ENCODE measurements around the gene ACTR2. TPM values are rescaled to one million over a fixed set of nuclear protein-coding genes. Genes with fewer than 3 reads are reported as not detected.
A peak's percentile ranks its signal among the peaks of the same experiment; 100 is the strongest.

The ACTR2 gene
- total and polyA plus RNA-seq, 8 donors = 16.8 to 187 (median 59.4) TPM

GRCh38 chr2:65268957-65269356, 41.3 kb downstream of the ACTR2 start:
- Histone ChIP-seq H3K4me3 (no peak overlapping the region), H3K36me3 (peaks cover 7 to 83% (median 69%) of the 10 kb centered on the region in 4 donors), H3K4me1 (peaks cover 0 to 10% (median 3%) of the 10 kb centered on the region in 4 donors), H3K27ac (no peak overlapping the region), H3K27me3 (no peaks in the 10 kb centered on the region), H3K9me3 (no peaks in the 10 kb centered on the region)
- DNase-seq = no peak
- intact Hi-C loops (cut with DNase I; ENCODE audit: low total_unique reads) = loop anchor here (10.0 kb wide), 2 partner anchors 166 to 286 kb away; partner anchors contain the start of gene SPRED2
- WGBS, 5 donors = 62 to 89% (median 76%) methylated on average over 4 of the region's 4 CpGs
- TF ChIP-seq CTCF (IDR thresholded peaks at IDR 0.05) = no peak
- TF ChIP-seq EP300 (IDR thresholded peaks at IDR 0.05) = no peak
- no peak for TF ChIP-seq POLR2AphosphoS5 (IDR thresholded peaks at IDR 0.05)
- no peak for TF ChIP-seq POLR2A (IDR thresholded peaks at IDR 0.05)

GRCh38 chr2:65273344-65273743, 45.7 kb downstream of the ACTR2 start:
- WGBS, 5 donors = 93 to 99% (median 98%) methylated on average over 8 of the region's 8 CpGs
- TF ChIP-seq CTCF (IDR thresholded peaks at IDR 0.05) (no peak), POLR2AphosphoS5 (IDR thresholded peaks at IDR 0.05) (no peak), POLR2A (IDR thresholded peaks at IDR 0.05) (no peak), EP300 (IDR thresholded peaks at IDR 0.05) (no peak)
- H3K4me3 ChIP-seq = no peak overlapping the region
- H3K27me3 ChIP-seq = no peaks in the 10 kb centered on the region
- H3K36me3 ChIP-seq = peaks cover 7 to 45% (median 37%) of the 10 kb centered on the region in 4 donors
- intact Hi-C loops (cut with DNase I; ENCODE audit: low total_unique reads) = no loop called here
- H3K9me3 ChIP-seq = no peaks in the 10 kb centered on the region
- H3K4me1 ChIP-seq = peaks cover 0 to 5% (median 2%) of the 10 kb centered on the region in 4 donors
- H3K27ac ChIP-seq = no peak overlapping the region
- DNase-seq = no peak

GRCh38 chr2:65275141-65275915, 47.7 kb downstream of the ACTR2 start:
- no peaks in the 10 kb centered on the region for H3K27me3 ChIP-seq
- no peak for TF ChIP-seq POLR2A (IDR thresholded peaks at IDR 0.05)
- no peak for TF ChIP-seq CTCF (IDR thresholded peaks at IDR 0.05)
- TF ChIP-seq EP300 (IDR thresholded peaks at IDR 0.05) = no peak
- peak in 1 of 3 donors; percentile 2 for TF ChIP-seq POLR2AphosphoS5 (IDR thresholded peaks at IDR 0.05)
- H3K4me3 ChIP-seq = no peak overlapping the region
- peaks cover 0 to 13% (median 6%) of the 10 kb centered on the region in 4 donors for H3K4me1 ChIP-seq
- intact Hi-C loops (cut with DNase I; ENCODE audit: low total_unique reads) = no loop called here
- 53 to 81% (median 62%) methylated on average over 4 of the region's 4 CpGs for WGBS, 5 donors
- H3K27ac ChIP-seq = no peak overlapping the region
- no peaks in the 10 kb centered on the region for H3K9me3 ChIP-seq
- H3K36me3 ChIP-seq = peaks cover 7 to 28% (median 25%) of the 10 kb centered on the region in 4 donors
- DNase-seq = no peak

GRCh38 chr2:65276609-65277008, 49.0 kb downstream of the ACTR2 start:
- no peak for TF ChIP-seq EP300 (IDR thresholded peaks at IDR 0.05)
- no peak for TF ChIP-seq CTCF (IDR thresholded peaks at IDR 0.05)
- no peak for TF ChIP-seq POLR2A (IDR thresholded peaks at IDR 0.05)
- no peak for TF ChIP-seq POLR2AphosphoS5 (IDR thresholded peaks at IDR 0.05)
- WGBS, 5 donors = 68 to 69% (median 68%) methylated on average over 5 of the region's 5 CpGs
- Histone ChIP-seq H3K27me3 (no peaks in the 10 kb centered on the region), H3K4me3 (no peak overlapping the region), H3K36me3 (peaks cover 7 to 21% (median 20%) of the 10 kb centered on the region in 4 donors), H3K27ac (no peak overlapping the region), H3K4me1 (peaks cover 0 to 13% (median 8%) of the 10 kb centered on the region in 4 donors), H3K9me3 (no peaks in the 10 kb centered on the region)
- intact Hi-C loops (cut with DNase I; ENCODE audit: low total_unique reads) = no loop called here
- no peak for DNase-seq
